ENCODE results near the gene PRRG1.
"Not testable (repeated sequence)": the region's sequence is repeated elsewhere in the genome, so short reads cannot be mapped to it uniquely, and the experiment has no call there.

The PRRG1 gene

GRCh38 chrX:37378830-37379229 is 29.7 kb downstream of the PRRG1 start:
- DNase-seq: no peak

DNA sequence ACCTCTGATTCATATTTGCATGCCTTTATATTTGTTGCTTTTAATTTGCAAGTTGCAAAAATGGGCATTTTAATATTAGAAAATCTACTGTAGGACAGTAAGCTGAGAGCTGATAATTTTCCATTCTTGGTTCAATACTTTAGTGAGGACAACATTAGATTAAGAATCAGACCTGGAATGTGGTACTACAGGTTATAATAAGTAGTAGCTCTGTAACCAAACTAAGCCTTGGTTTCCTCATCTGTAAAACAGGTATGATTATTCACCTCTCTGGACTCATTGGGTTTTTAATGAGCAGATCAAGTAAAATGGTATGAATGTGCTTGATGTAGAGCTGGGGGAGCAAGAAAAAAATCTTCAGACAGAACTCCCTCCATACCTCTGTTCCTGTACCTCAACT is 31.1 kb downstream of the PRRG1 start:
- DNase-seq: no peak

- DNase-seq: no peak
These were observed 31.8 kb downstream of the PRRG1 start for GRCh38 chrX:37380924-37381323.

GRCh38 chrX:37383313-37383712 is 34.1 kb downstream of the PRRG1 start:
- no peak for DNase-seq

- DNase-seq: no peak
These were observed 39.2 kb downstream of the PRRG1 start for GRCh38 chrX:37388413-37388812.

DNA sequence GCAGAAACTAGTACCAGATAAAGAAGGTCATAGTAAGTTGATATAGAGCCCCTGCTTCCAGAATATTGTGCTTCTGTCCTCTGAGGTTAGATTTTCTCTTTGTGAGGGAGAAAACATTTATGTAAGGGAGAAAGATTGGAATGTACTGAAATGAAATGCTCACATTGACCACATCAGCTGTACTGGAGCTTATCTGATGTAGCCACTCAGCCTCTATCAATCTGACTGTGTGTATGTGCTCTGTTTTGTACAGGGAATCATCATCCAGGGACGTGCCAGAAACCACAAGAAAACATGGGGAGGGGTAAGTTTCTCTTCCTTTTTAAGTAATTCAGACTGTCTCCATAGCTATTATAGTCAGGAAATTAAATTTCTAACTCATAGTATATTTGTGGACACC is 56.8 kb downstream of the PRRG1 start:
- DNase-seq: no peak

DNA sequence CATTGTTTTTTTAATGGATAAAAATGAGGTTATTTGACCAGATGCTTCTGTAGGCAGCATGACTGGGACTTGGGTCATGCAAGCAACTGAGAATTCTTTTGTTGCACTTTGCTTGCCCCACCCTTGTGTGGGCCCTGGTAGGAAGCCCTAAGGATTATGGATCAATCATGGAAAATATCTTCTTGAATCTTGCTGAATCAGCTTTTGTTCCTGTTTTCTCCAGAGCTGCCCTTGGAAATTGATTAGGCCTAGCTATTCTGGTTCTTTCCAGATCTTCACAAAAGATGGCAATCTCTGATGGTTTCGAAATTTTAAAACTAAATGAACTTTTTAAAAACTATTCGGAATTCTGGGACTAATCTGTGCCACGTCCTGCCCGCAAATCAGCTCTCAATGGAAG is 58.6 kb downstream of the PRRG1 start:
- no peak for DNase-seq

DNA sequence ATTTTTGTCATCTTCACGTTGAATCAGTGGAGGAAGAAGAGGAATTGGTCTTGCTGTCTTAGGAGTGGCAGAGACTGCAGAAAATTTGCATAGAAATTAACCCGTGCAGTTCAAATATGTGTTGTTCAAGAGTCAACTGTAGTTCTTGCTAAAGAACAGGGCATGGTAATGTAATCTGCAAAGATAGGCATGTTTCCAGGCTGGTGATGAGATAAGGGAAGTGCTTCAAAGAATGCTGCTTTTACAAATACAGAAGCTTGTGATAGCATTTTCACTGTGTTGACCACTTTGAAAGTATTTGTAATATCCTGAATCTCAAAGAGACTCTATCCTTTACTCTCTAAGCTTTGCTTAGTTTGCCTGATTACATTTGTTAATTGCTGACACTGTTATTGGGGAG is 60.1 kb downstream of the PRRG1 start:
- no peak for DNase-seq

- no peak for DNase-seq
These were observed 71.0 kb downstream of the PRRG1 start for GRCh38 chrX:37420185-37420584.

DNA sequence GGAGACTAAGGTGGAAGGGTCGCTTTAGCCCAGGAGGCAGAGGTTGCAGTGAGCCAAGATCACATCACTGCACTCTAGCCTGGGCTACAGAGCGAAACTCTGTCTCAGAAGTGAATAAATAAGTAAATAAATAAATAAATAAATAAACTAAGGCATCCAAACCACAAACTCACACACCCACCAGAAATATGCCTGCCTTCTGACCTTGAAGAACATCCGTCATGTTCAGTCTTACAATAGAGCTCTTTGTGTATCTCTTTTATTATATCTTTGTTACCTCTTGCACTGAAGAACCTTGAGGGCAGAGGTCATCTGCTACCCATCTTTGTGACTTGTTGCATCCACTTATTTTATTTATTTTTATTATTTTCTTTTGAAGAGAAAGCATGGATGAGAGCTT is 71.6 kb downstream of the PRRG1 start:
- no peak for DNase-seq

DNA sequence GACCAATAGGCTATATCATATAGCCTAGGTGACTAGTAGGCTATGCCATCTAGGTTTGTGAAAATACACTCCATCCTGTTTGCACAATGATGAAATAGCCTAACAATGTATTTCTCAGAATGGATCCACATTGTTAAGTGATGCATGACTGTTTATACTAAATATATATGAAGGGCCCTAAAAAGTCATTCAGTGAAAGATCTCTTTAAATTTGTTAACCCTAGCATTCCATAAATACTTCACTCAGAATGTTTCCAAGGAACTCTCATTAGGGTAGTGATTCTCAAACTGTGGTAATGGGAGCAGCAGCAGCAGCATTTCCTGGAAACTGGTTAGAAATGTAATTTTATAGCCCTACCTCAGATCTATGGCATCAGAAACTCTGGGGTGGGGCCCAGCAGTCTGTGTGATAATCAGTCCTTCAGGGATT is 74.9 kb downstream of the PRRG1 start:
- DNase-seq: no peak

DNA sequence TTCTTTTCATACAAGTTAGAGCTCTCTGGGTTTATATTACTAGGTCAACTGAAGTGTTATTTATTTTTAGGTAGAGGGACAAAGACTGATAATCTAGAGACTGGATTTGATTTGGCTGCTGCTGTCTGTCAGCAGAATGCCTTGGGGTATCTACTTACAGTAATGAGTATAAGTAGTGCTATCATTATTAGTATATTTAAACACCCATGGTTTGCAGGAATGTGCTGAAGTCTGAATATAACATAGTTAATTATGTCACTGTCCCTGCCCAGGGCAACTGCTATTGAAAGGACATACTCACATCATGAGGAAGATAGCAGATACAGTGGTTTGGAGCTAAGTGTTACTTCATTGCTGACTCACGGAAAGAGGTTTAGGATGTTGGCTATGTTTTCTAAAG is 76.2 kb downstream of the PRRG1 start:
- DNase-seq: no peak

- DNase-seq: not testable (repeated sequence)
These were observed 79.8 kb downstream of the PRRG1 start for GRCh38 chrX:37428962-37429361.

DNA sequence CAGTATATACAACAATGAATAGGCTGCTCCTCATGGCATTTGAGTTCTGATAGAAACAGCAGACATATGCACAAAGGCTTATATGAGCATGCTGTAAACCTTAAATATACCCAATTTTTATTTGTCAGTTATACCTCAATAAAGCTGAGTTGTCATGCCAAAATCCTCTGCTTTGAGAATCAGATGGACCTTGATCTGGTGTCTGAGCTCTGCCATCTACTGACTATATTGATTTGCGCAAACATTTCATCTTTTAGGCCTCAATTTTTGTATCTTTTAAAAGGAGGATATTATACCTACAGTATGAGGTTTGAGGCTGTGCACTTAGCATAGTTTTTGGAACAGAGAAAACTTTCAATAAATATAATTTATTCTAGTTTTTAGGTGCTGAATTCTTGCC is 85.2 kb downstream of the PRRG1 start:
- no peak for DNase-seq

DNA sequence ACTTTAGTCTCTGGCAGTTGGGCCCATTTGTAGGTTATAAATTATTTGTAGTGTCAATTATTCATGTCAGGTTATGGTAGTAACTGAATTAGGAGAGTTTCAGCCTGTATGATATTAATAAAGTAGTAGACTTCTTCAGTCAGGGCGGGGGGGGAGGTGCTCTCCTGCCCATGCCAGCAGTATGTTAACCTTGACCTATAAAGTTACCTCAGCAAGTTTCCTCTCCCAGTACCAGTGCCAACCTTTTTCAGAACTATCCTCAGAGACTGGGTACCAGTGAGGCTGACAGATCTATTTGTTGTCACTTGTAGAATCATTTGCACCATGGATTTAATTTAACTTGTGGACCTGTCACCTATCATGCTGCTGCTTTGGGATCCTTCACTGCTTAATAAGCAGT is 88.0 kb downstream of the PRRG1 start:
- no peak for DNase-seq

- DNase-seq: no peak
These were observed 92.2 kb downstream of the PRRG1 start for GRCh38 chrX:37441377-37441776.

- DNase-seq: no peak
These were observed 96.0 kb downstream of the PRRG1 start for GRCh38 chrX:37445182-37445581.

DNA sequence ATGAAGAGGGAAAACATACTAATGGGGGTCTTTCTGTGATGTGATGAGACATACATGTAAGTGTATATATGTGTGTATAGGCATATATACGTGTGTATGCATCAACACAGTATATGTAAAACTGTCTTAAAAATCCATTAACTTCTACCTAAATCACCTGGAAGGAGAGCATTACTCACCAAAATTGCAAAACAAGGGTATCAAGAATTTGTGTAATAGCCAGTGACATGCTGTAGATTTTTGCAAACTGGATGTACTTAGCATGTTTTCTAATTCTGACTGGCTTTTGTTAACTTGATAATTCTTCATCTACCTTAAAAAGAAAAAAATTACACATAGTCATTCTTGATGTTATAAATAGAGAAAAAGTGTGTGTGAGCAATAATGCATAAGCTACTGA is 104.7 kb downstream of the PRRG1 start:
- DNase-seq: no peak

- no peak for DNase-seq
These were observed 105.5 kb downstream of the PRRG1 start for GRCh38 chrX:37454537-37455285.

DNA sequence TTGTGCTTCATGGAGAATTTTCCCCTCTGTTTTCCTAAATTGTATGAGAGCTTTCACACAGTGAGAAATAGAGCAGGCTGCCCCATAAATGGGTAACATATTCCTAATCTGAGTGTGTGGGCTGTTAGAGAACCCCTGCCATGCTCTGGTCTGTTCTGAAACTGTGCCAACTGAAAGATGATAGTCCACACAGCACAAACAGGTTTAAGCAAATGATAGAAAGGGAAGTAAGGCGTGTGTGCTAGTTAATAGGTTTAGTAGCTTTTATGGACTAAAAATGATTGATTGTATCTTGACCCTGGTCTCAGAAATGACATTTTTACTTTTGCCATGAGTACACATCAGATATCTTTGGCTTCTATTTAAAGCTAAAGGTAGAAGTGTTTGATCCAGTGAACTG is 106.2 kb downstream of the PRRG1 start:
- peak in 1 of 2 experiments; percentile 41 for DNase-seq

- not testable (repeated sequence) for DNase-seq
These were observed 111.1 kb downstream of the PRRG1 start for GRCh38 chrX:37460285-37460684.

DNA sequence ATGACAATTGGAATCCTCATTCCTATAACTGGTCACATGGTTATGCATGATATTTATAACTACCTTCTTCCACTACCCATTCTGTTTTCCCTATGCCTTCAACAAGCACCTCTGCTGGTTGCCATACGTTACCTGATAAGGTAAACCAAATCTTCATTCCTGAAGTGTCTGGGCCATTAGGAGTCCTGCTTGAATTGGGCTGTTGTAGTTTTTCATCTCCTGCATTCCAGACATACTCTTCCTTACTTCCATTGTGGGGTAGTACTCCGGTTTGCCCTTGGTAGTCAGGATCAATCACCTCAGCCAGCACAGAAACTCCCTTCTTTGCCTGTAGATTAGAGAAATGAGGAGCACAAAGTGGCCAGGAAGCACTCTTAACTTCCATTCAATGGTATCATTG is 113.2 kb downstream of the PRRG1 start:
- DNase-seq: no peak

GRCh38 chrX:37468124-37468739 is 119.1 kb downstream of the PRRG1 start:
- DNase-seq: no peak

DNA sequence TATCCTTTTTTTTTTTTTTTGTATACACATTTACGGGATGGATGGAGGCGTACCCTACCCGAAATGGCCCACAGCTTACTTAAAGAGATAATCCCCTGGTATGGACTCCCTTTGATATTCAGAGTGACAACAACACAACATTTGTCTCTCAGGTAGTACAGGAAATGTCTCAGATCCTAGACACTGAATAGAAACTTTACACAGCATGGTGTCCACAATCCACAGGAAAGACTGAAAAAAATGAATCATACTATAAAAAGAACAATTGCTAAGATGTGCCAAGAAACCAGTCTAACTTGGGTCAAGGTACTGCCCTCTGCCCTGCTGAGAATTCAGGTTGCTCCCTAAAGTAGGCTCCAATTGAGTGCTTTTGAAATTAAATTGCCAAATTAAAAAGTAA is 121.5 kb downstream of the PRRG1 start:
- no peak for DNase-seq

GRCh38 chrX:37472836-37473235 is 123.7 kb downstream of the PRRG1 start:
- no peak for DNase-seq
